Hematopoietic multipotent progenitor cell treated with erythropoietin and hydrocortisone succinate and interleukin-3 and kit ligand, for 4 days (in vitro differentiated cells): Measurements from ENCODE around the gene RBPJ.
A peak's percentile ranks its signal among the peaks of the same experiment; 100 is the strongest.
"Not testable (repeated sequence)": the region's sequence is repeated elsewhere in the genome, so short reads cannot be mapped to it uniquely, and the experiment has no call there.

ENCODE experiments used
- DNase-seq: peaks from one replicate; pipeline ENCODE4 v3.0.0-alpha.2; 2015

Gene RBPJ

DNA sequence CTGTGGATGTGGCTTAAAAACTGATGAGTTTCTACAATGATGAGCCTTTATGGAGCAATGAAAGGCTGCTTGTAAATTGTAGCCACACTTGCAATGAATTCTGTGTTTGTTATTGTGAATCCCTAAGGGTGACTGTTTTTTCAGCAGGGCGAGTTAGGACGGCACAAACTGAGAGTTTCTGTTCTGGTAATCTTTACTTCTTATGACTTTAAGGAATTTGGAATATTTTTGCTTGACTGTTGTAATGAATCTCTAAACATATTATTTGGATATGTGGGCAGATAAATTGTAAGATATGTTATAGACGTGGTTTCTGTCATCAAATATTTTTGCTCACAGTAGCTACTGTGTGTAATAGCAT is 22.2 kb downstream of the RBPJ start:
- no peak for DNase-seq

DNA sequence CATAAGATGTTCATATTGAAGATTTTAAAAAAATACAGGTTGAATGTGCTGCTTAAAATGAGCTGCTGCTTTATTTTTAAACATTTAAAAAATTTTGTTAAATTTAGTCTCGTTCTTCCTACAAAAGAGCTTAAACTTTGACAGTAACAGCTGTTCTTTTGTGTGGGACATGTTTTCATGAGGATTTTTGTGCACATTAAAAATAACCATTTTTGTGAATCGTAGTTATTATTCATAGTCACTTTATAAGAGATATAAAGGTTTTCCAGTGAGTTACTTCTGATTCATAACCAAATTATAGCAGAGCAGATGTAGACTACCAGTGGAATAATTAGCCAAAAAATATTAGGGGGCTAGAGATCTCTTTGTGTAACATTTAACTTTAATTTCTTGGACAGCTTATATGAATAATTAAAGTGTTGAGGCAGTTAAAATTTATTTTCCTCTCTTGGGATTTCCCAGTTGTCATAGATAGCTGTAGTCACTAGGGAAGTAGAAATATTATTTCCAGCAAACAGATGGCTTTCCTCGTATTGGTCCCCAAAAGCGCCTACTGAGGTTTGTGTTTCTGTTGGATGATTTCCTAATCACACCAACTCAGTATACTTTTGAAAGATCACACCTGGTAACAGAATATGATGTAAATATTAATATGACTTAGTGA is 24.2 kb downstream of the RBPJ start:
- DNase-seq: no peak

DNA sequence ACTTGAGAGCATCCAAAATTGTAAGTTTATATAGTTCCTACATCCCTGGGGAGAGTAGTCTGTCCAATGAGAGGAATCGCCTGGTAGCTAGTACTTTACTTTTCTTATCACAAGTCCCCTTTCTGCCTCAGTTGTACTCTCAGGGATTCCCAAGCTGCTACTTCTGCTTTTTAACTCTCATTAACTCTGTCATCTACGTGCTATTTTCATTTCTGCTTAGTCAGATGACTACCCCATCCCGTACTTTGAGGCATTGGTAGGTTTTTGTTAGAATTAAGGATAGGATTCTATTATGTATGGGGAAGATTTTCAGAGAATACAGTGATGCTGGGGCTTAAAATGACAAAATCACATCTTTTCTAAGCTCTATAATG is 24.7 kb downstream of the RBPJ start:
- DNase-seq: no peak

DNA sequence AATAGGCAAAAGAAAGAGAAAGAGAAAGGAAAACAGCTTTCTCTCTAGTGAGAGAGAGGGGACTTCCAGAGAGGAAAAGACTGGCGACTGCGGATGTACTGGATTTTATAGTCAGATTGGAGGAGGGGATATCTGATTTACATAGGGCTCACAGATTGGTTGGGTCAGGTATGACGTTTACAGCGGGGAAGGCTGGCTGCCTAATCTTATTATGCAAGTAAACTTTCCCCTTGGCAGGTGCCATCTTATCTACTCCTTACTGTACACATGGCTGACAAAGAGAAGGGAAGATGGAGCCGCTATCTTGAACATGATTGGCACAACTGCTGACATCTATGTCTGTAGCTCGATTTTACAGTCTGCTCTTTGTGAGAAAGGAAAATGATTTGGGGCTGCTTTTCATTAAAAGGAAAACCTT is 25.4 kb downstream of the RBPJ start:
- no peak for DNase-seq

DNA sequence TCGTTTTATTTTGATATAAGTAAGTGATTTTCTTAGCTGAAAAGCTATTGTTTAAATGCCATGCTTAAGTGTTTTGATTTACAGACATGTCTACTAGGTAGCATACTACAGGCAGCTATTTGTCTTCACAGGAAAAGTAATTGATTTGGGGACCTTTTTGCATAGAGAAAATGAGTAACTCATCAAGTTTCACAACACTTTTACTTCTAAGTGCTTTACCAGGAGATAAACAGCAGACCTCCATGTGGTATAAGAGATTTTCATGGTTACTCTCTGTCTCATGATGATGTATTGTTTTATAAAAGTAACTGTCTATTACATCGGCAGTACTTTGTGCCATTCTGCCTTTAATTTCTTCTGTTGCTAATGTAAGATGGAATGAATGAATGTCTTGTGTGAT is 28.7 kb downstream of the RBPJ start:
- DNase-seq: no peak

DNA sequence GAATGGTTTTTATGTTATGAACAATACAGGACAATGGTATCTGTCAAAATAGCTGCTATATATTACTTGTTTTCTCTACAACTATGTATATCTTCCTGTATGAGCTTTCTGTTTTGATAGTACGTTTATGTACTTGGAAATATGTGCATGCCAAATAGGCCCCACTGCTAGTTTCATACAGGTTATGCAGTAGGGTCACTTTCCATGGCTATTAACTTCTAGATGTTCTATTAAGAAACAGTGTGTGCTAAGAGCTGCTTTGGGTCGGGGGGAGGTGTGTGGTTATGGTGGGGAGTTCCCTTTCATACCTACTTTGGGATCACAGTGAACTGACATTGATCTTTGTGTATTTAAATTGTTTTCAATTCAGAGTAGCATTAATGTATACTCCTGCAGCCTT is 30.9 kb downstream of the RBPJ start:
- no peak for DNase-seq

DNA sequence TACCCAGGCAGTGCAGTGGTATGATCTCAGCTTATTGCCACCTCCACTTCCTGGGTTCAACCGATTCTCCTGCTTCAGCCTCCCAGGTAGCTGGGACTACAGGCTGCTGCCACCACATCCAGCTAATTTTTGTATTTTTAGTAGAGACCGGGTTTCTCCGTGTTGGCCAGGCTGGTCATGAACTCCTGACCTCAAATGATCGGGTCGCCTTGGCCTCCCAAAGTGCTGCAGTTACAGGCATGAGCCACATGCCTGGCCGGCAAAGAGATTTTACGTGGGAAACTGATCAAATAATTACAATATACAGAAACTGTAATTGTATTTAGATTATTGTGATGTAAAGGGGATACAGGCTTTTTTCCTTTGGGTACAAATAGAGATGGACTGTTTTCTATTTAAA is 33.7 kb downstream of the RBPJ start:
- no peak for DNase-seq

DNA sequence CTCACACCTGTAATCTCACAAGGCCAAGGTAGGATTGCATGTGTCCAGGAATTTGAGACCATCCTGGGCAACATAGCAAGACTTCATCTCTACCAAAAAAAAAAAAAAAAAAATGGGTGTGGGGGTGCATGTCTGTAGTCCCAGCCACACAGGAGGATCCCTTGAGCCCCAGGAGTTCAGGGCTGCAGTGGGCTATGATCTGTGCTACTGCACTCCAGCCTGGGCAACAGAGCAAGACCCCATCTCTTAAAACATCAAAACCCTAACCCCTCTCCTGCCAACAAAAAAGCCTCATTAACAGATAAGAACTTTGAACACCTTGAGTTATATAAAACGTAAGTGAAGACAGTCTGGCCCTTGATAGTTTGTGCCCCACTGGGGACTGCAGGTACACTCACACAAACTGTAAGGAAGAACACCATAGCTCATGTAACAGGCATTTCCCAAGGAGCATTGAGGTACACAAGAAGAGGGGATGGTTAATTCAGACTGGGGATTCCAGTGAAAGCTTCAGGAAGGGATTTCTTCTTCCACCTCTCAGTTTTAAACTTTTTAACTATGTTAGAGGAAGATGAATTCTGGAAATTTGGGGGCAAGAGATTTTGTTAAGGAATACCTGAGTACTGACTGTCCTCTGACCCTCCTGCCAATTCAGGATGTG is 34.7 kb downstream of the RBPJ start:
- DNase-seq: no peak

DNA sequence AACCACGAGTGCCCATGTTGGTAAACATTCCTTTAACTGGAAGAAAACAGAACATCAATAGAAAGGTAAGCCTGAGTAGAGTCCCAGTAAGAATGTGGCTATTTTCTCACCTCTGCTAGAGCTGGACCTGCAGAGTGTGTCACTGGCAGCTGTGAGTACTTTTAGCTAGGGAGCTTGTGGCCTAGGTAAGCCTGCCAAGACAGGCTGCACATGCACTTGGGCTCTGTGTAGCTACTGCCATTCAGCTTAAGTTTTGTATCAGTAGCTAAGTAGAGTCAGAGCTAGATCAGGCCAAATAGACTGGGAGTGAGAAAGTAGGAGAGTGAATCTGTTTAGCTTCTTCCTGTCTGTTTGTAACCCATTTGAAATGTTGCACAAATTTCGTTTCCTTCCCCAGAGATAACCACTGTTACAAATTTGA is 35.3 kb downstream of the RBPJ start:
- DNase-seq: peak; percentile 49

DNA sequence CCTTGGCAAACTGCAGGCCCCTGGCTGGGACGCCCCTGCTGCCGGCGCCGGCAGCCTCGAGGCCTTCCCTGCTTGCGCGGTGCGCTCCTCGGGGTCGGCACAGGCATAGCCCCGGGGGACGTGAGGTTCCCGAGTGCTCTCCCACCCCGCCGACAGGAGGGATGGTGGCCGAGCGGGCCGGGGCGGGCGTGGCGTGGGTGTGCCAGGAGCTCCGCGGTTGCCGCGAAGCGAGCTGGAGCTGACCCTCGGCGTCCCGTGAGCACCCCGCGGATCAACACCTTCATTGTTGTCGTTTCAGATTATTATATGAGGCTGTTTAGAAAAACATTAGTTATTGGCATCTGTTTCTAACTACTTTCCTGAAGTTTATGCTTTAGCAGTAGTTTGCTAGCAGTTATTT is 38.7 kb downstream of the RBPJ start:
- not testable (repeated sequence) for DNase-seq

DNA sequence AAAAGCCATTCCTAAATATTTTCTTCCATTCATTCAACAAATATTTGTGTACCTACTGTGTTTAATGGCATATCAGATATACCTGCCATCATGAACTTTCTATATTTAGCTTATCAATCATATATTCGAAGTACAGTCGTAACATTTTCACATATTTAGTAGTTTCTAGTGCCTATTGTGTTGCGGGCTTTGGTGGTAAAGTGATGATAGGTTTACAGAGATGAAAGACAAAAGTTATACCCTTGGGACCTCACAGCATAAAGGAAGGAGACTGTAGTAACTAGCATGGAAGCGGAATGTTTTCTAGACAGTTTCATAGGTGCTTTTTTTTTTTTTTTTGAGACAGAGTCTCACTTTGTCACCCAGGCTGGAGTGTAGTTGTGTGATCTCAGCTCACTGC is 39.5 kb downstream of the RBPJ start:
- DNase-seq: no peak

DNA sequence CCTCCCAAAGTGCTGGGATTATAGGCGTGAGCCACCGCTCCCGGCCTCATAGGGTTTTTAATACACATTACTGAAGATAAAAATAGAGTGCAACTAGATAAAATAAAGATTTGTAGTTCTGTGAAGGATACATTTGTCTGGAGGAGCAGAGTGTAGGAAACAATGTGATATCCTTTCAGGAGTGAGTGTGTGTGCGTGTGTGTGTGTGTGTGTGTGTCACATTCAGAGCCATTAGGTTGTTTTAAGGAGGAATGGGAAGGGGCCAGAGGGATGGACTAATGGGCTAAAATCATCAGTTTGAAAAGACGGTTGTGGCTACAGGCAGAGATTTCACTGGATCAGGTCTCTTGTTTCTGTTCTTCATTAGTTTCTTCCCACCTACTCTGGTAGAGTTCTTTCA is 40.0 kb downstream of the RBPJ start:
- no peak for DNase-seq

DNA sequence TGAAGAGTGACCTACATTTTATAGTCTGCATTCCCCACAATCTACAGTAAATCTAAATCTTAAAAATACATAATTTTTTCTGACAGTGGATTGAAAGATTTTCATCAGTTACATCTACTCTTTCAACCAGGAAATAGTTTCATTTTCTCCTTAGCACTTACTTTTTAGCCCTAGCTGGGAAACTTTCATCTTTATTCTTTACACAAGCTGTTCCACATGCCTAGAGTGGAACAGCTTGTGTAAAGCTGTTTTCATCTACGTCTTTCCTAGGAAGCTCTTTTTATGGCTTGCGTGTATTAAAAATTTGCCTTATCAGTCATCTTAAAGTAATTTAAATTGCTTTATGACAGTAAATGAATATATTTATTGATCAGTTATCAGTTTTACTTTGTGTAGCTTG is 40.5 kb downstream of the RBPJ start:
- no peak for DNase-seq

DNA sequence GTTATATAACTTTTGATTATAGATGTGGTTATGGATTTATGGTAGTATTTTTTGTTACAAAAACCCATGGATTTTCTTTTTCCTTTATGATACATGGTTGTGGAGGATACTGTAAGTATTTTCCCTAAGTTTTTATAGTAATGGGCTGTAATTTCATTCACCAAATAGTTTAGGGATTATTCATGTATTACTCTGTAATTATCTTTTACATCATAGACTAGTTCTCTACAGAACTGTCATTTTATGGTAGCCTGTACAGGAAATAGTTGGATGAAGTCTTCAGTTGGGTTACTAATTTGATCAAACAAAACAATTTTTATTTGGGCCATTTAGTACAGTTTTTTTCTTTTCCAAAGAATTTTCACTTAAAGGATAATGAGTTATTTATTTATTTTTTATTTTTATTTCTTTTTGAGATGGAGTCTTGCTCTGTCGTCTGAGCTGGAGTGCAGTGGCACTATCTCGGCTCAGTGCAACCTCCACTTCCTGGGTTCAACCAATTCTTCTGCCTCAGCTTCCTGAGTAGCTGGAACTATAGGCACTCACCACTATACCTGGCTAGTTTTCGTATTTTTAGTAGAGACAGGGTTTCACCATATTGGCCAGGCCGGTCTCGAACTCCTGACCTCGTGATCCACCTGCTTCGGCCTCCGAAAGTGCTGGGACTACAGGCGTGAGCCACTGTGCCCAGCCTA is 42.1 kb downstream of the RBPJ start:
- no peak for DNase-seq

DNA sequence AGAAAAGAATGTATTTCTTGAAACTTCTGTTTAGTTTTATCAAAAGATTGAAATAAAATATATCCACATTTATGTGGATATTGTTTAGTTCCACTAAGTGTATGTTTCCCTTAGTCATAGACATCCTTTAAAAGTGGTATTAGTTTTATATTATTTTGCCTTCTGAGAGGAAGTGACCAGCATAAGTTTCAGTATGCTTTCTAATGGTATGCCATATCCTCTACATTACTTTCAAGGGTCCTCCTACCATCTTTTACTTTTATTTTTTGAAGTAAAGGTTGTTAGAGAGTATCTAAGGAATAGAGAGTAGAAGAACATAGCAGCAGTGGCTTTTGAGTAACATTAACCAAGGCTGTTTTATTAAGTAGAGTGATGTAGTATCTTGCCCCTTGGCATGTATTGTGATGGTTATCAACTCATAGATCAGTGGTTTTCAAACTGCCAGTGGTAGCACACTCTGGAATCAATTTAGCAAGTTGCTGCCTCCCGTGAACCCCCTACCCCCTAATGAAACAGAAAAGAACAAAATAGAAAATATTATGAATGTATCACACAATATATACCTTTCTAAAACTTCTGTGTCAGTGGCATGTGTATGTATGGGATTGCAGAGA is 44.8 kb downstream of the RBPJ start:
- peak; percentile 38 for DNase-seq

DNA sequence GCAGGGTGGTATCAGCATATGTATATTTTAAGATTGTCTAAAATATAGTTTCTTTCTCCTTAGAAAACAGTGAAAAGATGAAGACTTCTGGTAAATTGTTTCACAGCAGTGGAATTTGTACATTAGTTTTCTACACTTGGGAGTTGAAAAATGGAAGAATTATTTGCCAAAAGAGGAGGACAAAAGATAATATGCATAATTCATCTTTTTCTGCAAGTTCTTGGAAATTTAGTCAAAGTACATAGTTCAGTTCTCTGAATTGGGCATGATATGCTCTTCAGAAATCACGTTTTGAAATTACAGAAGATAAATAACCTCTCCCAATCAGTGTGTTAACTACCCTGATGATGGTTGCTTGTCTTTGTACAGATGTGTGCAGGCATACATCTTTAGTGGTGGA is 47.0 kb downstream of the RBPJ start:
- no peak for DNase-seq

DNA sequence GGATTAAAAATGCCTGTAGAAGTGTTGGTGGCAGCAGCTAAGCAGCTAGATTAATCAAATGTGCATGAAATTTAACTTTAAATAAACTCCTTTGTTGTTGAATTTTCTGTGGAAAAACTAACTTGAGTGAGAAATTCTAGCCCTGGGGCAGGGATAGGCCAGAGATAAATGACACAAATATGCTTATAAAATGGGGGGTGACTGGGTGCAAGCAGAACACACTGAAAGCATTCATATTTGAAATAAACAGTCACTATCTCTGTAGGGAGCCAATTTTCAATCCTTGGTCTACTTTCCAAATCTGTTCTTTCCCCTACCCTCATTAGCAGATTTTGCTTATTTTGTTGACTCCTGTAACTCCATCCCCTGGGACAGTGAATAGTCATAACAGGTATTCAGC is 47.9 kb downstream of the RBPJ start:
- DNase-seq: no peak

DNA sequence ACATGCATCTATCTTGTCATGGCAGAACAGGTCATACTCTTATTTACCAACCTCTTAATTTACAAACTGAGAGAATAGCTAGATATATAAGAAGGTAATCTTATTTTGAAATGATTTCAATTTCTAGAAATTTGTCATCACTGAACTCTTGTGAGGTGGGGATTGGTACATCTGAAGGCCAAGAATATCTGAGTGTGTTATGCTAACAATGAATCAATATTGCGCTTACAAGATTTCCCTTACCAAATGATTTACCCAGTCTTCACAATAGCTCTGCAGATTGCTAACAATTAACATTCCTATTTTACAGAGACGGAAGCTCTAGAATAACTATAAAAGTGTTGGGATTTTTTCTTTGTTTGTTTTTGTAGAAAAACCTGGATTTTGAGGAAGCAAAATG is 48.3 kb downstream of the RBPJ start:
- no peak for DNase-seq

DNA sequence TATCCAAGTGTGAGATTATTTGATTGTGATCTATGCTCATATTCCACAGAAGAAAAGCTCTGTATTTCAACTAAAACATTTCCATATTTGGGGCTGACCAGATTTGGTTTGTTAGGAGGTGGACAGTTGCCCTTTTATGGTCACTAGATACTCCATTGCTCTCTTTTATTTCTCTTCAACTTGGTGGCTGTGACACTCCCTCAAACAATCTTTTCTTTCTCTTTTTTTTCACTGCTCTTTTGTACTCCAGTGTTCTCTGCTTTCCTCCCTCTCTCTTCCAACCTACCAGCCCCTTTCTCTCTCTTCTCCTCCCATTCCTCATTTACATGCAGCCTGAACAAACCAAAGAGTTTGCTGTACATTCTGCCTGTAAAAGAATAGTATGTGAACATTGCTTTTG is 48.8 kb downstream of the RBPJ start:
- no peak for DNase-seq

DNA sequence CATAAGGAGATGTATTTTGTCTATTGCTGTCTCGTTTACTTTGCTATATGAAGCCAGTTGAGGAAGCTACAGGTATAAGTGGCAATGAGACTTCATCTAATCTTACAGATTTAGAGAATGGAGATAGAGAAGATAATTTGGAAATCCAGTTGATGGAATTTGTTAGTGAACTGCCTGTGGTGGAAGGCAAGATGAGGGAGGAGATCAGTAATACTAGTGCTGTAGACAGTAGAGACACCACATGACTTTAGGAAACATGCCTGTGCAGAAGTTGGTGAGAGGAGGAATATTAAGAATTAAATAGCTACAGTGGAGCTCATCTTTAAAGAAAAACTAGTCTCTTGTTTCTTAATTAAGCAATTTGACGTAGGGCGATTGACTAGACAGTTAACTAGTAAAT is 51.3 kb downstream of the RBPJ start:
- no peak for DNase-seq

DNA sequence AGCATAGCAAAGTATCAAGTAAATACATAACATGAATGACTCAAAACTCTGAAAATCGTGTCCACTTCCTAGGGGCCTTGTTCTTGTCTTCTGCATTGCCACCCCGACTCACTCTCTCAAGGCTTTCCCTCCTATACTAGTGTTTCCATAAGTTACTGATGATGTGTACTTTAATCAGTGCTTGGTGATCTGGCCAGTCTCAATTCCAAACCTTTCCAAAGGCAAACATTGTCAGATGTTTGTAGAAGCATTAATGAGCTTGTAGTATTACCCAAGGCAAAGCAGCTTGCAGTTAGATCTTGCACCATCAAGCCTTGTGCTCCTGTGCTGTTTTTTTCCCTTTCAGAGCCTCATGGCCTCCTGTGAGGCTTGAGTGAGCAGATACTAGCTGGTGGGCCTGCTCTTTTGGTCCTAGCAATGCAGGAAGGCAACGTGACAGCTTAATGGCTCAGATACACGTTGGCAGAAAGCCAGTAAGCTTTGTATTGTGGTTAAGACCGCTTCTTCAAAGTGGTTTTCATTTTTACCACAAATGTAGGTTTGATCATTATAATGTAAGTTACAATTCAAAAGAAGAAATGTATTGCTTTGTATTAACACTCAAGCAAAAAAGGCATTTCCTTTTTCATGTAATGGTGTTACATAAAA is 51.8 kb downstream of the RBPJ start:
- DNase-seq: peak; percentile 96

DNA sequence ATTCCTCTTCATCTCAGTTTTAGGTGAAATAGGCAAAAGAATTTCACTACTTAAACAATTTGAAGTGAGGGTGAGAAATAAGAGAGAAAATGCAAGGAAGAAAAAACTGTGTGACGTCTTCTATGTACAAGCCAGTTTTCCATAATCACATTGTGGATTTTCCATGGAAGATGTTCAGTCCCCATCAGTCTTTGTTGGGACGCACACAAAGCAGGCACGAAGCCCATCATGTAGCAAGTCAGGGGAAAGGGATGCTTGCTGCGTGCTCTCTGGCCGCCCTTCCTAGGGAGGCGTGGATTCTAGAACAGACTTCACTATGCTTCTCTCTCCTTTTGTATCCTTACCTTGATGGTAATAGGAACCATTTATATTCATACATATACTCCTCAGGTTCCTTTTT is 54.7 kb downstream of the RBPJ start:
- DNase-seq: no peak
